GM19240 (cell line): ENCODE data around the gene XAF1.
"Not testable (repeated sequence)": the region's sequence is repeated elsewhere in the genome, so short reads cannot be mapped to it uniquely, and the experiment has no call there.

Source experiments
- DNase-seq: peaks from one replicate; pipeline ENCODE4 v3.0.0; 2011; ENCODE audit warnings: low spot score; ENCODE audit not compliant: insufficient read length

The XAF1 gene

GRCh38 chr17:6753006-6753445 is 2.8 kb upstream of the XAF1 start:
- DNase-seq = no peak

- DNase-seq = no peak
Measured at GRCh38 chr17:6753546-6753945, 2.3 kb upstream of the XAF1 start.

- DNase-seq = no peak
Measured at GRCh38 chr17:6755281-6755680, 565 bp upstream of the XAF1 start.

- no peak for DNase-seq
Measured at GRCh38 chr17:6756425-6757031, 682 bp downstream of the XAF1 start.

GRCh38 chr17:6757747-6758146 is 1.9 kb downstream of the XAF1 start:
- DNase-seq = no peak

GRCh38 chr17:6761779-6762178 is 5.9 kb downstream of the XAF1 start:
- no peak for DNase-seq

- no peak for DNase-seq
Measured at GRCh38 chr17:6768447-6768846, 12.6 kb downstream of the XAF1 start.

GRCh38 chr17:6772016-6772415 is 16.2 kb downstream of the XAF1 start:
- no peak for DNase-seq

- DNase-seq = not testable (repeated sequence)
Measured at GRCh38 chr17:6774906-6775305, 19.1 kb downstream of the XAF1 start.

GRCh38 chr17:6775871-6776405 is 20.1 kb downstream of the XAF1 start, which contains the start of gene FBXO39:
Gene FBXO39, plus strand, starts transcription at chr17:6776215. Its CDS starts 3,654 bp downstream, at chr17:6779869.
- no peak for DNase-seq

- no peak for DNase-seq
Measured at GRCh38 chr17:6779411-6779810, 23.6 kb downstream of the XAF1 start.

- no peak for DNase-seq
Measured at GRCh38 chr17:6780001-6780400, 24.2 kb downstream of the XAF1 start.

- no peak for DNase-seq
Measured at GRCh38 chr17:6780886-6781285, 25.0 kb downstream of the XAF1 start.

- DNase-seq = no peak
Measured at GRCh38 chr17:6782244-6782643, 26.4 kb downstream of the XAF1 start.

GRCh38 chr17:6786618-6787017 is 30.8 kb downstream of the XAF1 start:
- no peak for DNase-seq

- no peak for DNase-seq
Measured at GRCh38 chr17:6787081-6787693, 31.3 kb downstream of the XAF1 start.

- no peak for DNase-seq
Measured at GRCh38 chr17:6789146-6789545, 33.3 kb downstream of the XAF1 start.

GRCh38 chr17:6793748-6794493 is 38.1 kb downstream of the XAF1 start:
- no peak for DNase-seq

- DNase-seq = no peak
Measured at GRCh38 chr17:6796017-6796886, 40.4 kb downstream of the XAF1 start.

GRCh38 chr17:6796887-6797490 is 41.1 kb downstream of the XAF1 start:
- no peak for DNase-seq
